ENCODE measurements around the gene PCDH15.

GRCh38 chr10:54067361-54067760 lies 733.7 kb downstream of the PCDH15 start:
- TF ChIP-seq CTCF (IDR thresholded peaks at IDR 0.05) (no peak), POLR2A (IDR thresholded peaks at IDR 0.05) (no peak)
